ENCODE data around the gene RNU6-9. TPM values are rescaled to one million over a fixed set of nuclear protein-coding genes. Genes with fewer than 3 reads are reported as not detected.

RNU6-9 gene
- total and polyA plus RNA-seq, 2 of the 13 experiments (the other 11 are each of a cell fraction or from before 2014, with no cell fraction given): under 0.01 TPM; not detected in 1

- TF ChIP-seq RBM22 (optimal IDR thresholded peaks at IDR 0.05; ENCODE audit: low read length) (no peak), KDM5A (IDR thresholded peaks at IDR 0.05; ENCODE audit: borderline replicate concordance, low read length) (peak; percentile 10; the same call in 1 of the 2 replicates), ZSCAN31 (CRISPR knock-in tag; IDR thresholded peaks at IDR 0.05; ENCODE audit: low read depth) (no peak; the same call in 1 of the 2 replicates), RNF219 (CRISPR knock-in tag; IDR thresholded peaks at IDR 0.05) (no peak), HINFP (CRISPR knock-in tag; IDR thresholded peaks at IDR 0.05; ENCODE audit: low read depth) (0 out of 2 replicates have a peak, but pooled peaks have one; percentile 68), ASH2L (IDR thresholded peaks at IDR 0.05; ENCODE audit: insufficient read length, low read depth, low read length) (peak; percentile 82), NCOR1 (IDR thresholded peaks at IDR 0.05; ENCODE audit: borderline replicate concordance, low read length) (0 out of 2 replicates have a peak, but pooled peaks have one; percentile 24), TOPORS (CRISPR knock-in tag; IDR thresholded peaks at IDR 0.05) (0 out of 2 replicates have a peak, but pooled peaks have one; percentile 29), ZNF20 (CRISPR knock-in tag; IDR thresholded peaks at IDR 0.05) (no peak), HHEX (CRISPR knock-in tag; IDR thresholded peaks at IDR 0.05) (no peak), POLR2AphosphoS5 (IDR thresholded peaks at IDR 0.05; ENCODE audit: low read depth, low read length) (peak; percentile 78), GABPA (IDR thresholded peaks at IDR 0.05; ENCODE audit: low read depth, low read length) (no peak), GABPA (CRISPR knock-in tag; IDR thresholded peaks at IDR 0.05; ENCODE audit: low read depth) (peak; percentile 44; the same call in 1 of the 2 replicates), MIER2 (CRISPR knock-in tag; IDR thresholded peaks at IDR 0.05) (no peak), ZNF558 (CRISPR knock-in tag; IDR thresholded peaks at IDR 0.05; ENCODE audit: borderline replicate concordance) (0 out of 2 replicates have a peak, but pooled peaks have one; percentile 63), ZNF850 (CRISPR knock-in tag; conservative IDR thresholded peaks at IDR 0.05) (no peak), ERF (CRISPR knock-in tag; IDR thresholded peaks at IDR 0.05) (no peak), TAF1 (CRISPR knock-in tag; IDR thresholded peaks at IDR 0.05) (peak; percentile 57; the same call in 1 of the 2 replicates), GMEB1 (CRISPR knock-in tag; IDR thresholded peaks at IDR 0.05; ENCODE audit: borderline replicate concordance) (peak; percentile 28; the same call in 1 of the 2 replicates), ZNF547 (CRISPR knock-in tag; IDR thresholded peaks at IDR 0.05) (peak; percentile 64; the same call in 1 of the 2 replicates), PATZ1 (CRISPR knock-in tag; IDR thresholded peaks at IDR 0.05) (peak; percentile 48; the same call in 1 of the 2 replicates), PCBP2 (optimal IDR thresholded peaks at IDR 0.05; ENCODE audit: low read depth, low read length, poor library complexity, severe bottlenecking) (no peak)
Observed at GRCh38 chr19:892894-893689, at the start of gene RNU6-9, which contains the start of gene MED16 (continued).

Measured in HepG2 (cell line).